K562 (cell line): Measurements from ENCODE around the gene MAD2L1BP. TPM values are rescaled to one million over a fixed set of nuclear protein-coding genes. Genes with fewer than 3 reads are reported as not detected.
A peak's percentile ranks its signal among the peaks of the same experiment; 100 is the strongest.

Experiments used
- BCOR ChIP-seq: fragments of 450-650 bp; IDR thresholded peaks from 2 replicates; pipeline ENCODE4 v1.6.1; 2016
- ETV1 ChIP-seq: fragments of 450-650 bp; conservative IDR thresholded peaks from 2 replicates; pipeline ENCODE4 v1.6.1; 2016; ENCODE audit warnings: missing genetic modification characterization, control low read depth, low read depth, missing compliant biosample characterization
- NUFIP1 ChIP-seq: fragments of 450-650 bp; IDR thresholded peaks from 2 replicates; pipeline ENCODE4 v1.6.1; 2018; ENCODE audit not compliant: partially characterized antibody
- PHF20 ChIP-seq: fragments of 450-650 bp; IDR thresholded peaks from 2 replicates; pipeline ENCODE4 v1.6.1; 2018; ENCODE audit not compliant: partially characterized antibody
- POLR2H ChIP-seq: IDR thresholded peaks from 2 replicates; pipeline ENCODE4 v1.6.1; 2016; ENCODE audit warnings: missing genetic modification characterization, low read depth, mild to moderate bottlenecking, control low read depth, missing compliant biosample characterization, moderate library complexity
- RFX1 ChIP-seq: fragments of 450-650 bp; IDR thresholded peaks from 2 replicates; pipeline ENCODE4 v1.6.1; 2016; ENCODE audit warnings: mild to moderate bottlenecking, moderate library complexity
- SMARCE1 ChIP-seq: fragments of 450-650 bp; IDR thresholded peaks from 2 replicates; pipeline ENCODE4 v1.7.1; 2016; ENCODE audit warnings: mild to moderate bottlenecking
- SP2 ChIP-seq: IDR thresholded peaks from 2 replicates; pipeline ENCODE4 v1.6.1; 2011; ENCODE audit warnings: mild to moderate bottlenecking, low read depth, low read length, moderate library complexity; ENCODE audit not compliant: poor library complexity, severe bottlenecking; ENCODE audit errors: extremely low read depth
- SPI1 ChIP-seq: IDR thresholded peaks from 2 replicates; pipeline ENCODE4 v1.6.1; 2011; ENCODE audit warnings: low read depth, low read length, control low read depth, borderline replicate concordance
- SRSF1 ChIP-seq: fragments of 200-400 bp; formaldehyde crosslinking; IDR thresholded peaks from 2 replicates; pipeline ENCODE4 v1.6.1; 2017; ENCODE audit warnings: mild to moderate bottlenecking, low read depth, low read length, moderate library complexity
- TSC22D4 ChIP-seq: fragments of 450-650 bp; IDR thresholded peaks from 2 replicates; pipeline ENCODE4 v1.6.1; 2016; ENCODE audit warnings: missing genetic modification characterization, missing biosample characterization, control low read depth
- ZNF324 ChIP-seq: fragments of 250-450 bp; sonication (Bioruptor Pico); IDR thresholded peaks from 2 replicates; pipeline ENCODE4 v1.4.0; 2020; ENCODE audit warnings: mild to moderate bottlenecking
- ZSCAN29 ChIP-seq: fragments of 450-650 bp; IDR thresholded peaks from 2 replicates; pipeline ENCODE4 v1.6.1; 2017
- ZZZ3 ChIP-seq: fragments of 450-650 bp; IDR thresholded peaks from 2 replicates; pipeline ENCODE4 v1.6.1; 2016; ENCODE audit warnings: antibody characterized with exemption, mild to moderate bottlenecking, moderate library complexity
- polyA plus RNA-seq, 8 experiments: library from polyadenylated mRNA; depleted of rRNA in 4 of 8; stranded (reverse) in 5 of 8; unstranded in 3 of 8; fragments of >200 nt; fragmentation: Nextera tagmentation in 2 of 8; fragmentation: Illumina TruSeq in 1 of 8; extraction: Ambion mirVana in 2 of 8; extraction: Trizol in 1 of 8; gene quantifications; 2 replicates each; pipeline versions ENCODE4 v1.2.1 to v1.2.3, GENCODE V29; 2011 to 2014; ENCODE audit warnings: inconsistent platforms in 1 of 8, missing spikeins in 1 of 8
- total RNA-seq, 7 experiments: library from RNA; depleted of rRNA in 6 of 7; stranded (reverse); fragments of >200 nt in 6 of 7; fragmentation: Illumina TruSeq in 2 of 7; extraction: Trizol in 2 of 7; gene quantifications; 2 replicates each; pipeline versions ENCODE4 v1.2.1 to v1.2.3, GENCODE V29; 2011 to 2021; ENCODE audit warnings: low replicate concordance in 1 of 7
- TF ChIP-seq, protein P1 (sequence below): IDR thresholded peaks from 2 replicates; pipeline ENCODE4 v1.6.1; 2011; ENCODE audit warnings: borderline replicate concordance, low read depth, mild to moderate bottlenecking, moderate library complexity, low read length; ENCODE audit not compliant: insufficient read depth, poor library complexity, severe bottlenecking
- TF ChIP-seq, protein P2 (sequence below): fragments of 450-650 bp; formaldehyde crosslinking; IDR thresholded peaks from 2 replicates; pipeline ENCODE4 v1.4.0; 2022; ENCODE audit warnings: missing genetic modification characterization
- TF ChIP-seq, protein P3 (sequence below): fragments of 250-450 bp; sonication (Bioruptor Pico); IDR thresholded peaks from 2 replicates; pipeline ENCODE4 v1.5.0; 2021
- TF ChIP-seq, protein P4 (sequence below): fragments of 450-650 bp; formaldehyde crosslinking; IDR thresholded peaks from 2 replicates; pipeline ENCODE4 v1.4.0; 2022; ENCODE audit warnings: missing genetic modification characterization
- TF ChIP-seq, protein P5 (sequence below): fragments of 450-650 bp; IDR thresholded peaks from 2 replicates; pipeline ENCODE4 v1.7.0; 2016; ENCODE audit warnings: borderline replicate concordance
- TF ChIP-seq, protein P6 (sequence below): sonication (generic); formaldehyde crosslinking; IDR thresholded peaks from 2 replicates; pipeline ENCODE4 v1.8.1; 2023; ENCODE audit warnings: mild to moderate bottlenecking, missing genetic modification reagents, moderate library complexity

The MAD2L1BP gene
- total and polyA plus RNA-seq, 9 of the 15 experiments (the other 6 are each of a cell fraction or from before 2014, with no cell fraction given): 69.7 to 321 (median 111) TPM

DNA sequence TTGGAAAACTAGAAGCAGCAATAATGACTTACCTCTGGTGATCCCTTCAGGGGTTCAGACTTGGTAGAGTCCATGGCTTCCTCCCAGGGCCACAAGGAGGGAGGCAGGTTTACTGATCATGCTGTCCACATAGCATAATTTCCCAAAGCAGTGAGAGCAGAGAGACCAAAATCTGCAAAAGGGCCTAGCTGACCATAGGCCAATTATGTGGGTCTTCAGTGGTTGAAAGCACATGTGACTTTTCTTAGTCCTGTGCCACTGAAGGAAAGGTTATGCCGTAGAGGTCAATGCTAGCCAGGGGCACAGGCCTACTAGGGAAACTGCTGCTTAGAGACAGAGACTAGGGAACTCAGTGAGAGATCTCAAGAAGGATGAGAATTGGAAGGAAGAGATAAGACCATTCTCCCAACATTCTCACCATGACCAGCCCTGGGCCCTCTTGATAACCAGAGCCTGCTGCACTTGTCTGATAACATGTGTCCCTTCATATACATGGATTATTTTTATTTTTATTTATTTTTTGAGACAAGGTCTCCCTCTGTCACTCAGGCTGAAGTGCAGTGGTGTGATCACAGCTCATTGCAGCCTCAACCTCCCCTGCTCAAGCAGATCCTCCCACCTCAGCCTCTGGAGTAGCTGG lies 4.5 kb upstream of the MAD2L1BP start (continued):
- TF ChIP-seq, protein P1, sequence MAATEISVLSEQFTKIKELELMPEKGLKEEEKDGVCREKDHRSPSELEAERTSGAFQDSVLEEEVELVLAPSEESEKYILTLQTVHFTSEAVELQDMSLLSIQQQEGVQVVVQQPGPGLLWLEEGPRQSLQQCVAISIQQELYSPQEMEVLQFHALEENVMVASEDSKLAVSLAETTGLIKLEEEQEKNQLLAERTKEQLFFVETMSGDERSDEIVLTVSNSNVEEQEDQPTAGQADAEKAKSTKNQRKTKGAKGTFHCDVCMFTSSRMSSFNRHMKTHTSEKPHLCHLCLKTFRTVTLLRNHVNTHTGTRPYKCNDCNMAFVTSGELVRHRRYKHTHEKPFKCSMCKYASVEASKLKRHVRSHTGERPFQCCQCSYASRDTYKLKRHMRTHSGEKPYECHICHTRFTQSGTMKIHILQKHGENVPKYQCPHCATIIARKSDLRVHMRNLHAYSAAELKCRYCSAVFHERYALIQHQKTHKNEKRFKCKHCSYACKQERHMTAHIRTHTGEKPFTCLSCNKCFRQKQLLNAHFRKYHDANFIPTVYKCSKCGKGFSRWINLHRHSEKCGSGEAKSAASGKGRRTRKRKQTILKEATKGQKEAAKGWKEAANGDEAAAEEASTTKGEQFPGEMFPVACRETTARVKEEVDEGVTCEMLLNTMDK: no peak
- no peak for TF ChIP-seq TSC22D4 (tag)
- TF ChIP-seq ZNF324 (CRISPR knock-in tag): 0 out of 2 replicates have a peak, but pooled peaks have one; percentile 18
- peak; percentile 68; the same call in 1 of the 2 replicates for TF ChIP-seq SPI1
- no peak for TF ChIP-seq POLR2H (tag)
- TF ChIP-seq ZZZ3: no peak
- TF ChIP-seq BCOR: peak; percentile 71; the same call in 1 of the 2 replicates
- TF ChIP-seq, protein P2, sequence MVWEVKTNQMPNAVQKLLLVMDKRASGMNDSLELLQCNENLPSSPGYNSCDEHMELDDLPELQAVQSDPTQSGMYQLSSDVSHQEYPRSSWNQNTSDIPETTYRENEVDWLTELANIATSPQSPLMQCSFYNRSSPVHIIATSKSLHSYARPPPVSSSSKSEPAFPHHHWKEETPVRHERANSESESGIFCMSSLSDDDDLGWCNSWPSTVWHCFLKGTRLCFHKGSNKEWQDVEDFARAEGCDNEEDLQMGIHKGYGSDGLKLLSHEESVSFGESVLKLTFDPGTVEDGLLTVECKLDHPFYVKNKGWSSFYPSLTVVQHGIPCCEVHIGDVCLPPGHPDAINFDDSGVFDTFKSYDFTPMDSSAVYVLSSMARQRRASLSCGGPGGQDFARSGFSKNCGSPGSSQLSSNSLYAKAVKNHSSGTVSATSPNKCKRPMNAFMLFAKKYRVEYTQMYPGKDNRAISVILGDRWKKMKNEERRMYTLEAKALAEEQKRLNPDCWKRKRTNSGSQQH (CRISPR knock-in tag): 0 out of 2 replicates have a peak, but pooled peaks have one; percentile 59
- no peak for TF ChIP-seq PHF20
- TF ChIP-seq ETV1: peak; percentile 64
- no peak for TF ChIP-seq SP2
- TF ChIP-seq, protein P3, sequence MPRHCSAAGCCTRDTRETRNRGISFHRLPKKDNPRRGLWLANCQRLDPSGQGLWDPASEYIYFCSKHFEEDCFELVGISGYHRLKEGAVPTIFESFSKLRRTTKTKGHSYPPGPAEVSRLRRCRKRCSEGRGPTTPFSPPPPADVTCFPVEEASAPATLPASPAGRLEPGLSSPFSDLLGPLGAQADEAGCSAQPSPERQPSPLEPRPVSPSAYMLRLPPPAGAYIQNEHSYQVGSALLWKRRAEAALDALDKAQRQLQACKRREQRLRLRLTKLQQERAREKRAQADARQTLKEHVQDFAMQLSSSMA (CRISPR knock-in tag): no peak
- TF ChIP-seq SMARCE1: peak; percentile 99
- TF ChIP-seq, protein P4, sequence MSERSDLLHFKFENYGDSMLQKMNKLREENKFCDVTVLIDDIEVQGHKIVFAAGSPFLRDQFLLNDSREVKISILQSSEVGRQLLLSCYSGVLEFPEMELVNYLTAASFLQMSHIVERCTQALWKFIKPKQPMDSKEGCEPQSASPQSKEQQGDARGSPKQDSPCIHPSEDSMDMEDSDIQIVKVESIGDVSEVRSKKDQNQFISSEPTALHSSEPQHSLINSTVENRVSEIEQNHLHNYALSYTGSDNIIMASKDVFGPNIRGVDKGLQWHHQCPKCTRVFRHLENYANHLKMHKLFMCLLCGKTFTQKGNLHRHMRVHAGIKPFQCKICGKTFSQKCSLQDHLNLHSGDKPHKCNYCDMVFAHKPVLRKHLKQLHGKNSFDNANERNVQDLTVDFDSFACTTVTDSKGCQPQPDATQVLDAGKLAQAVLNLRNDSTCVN (CRISPR knock-in tag): no peak; the same call in 1 of the 2 replicates
- no peak for TF ChIP-seq SRSF1
- TF ChIP-seq, protein P5, sequence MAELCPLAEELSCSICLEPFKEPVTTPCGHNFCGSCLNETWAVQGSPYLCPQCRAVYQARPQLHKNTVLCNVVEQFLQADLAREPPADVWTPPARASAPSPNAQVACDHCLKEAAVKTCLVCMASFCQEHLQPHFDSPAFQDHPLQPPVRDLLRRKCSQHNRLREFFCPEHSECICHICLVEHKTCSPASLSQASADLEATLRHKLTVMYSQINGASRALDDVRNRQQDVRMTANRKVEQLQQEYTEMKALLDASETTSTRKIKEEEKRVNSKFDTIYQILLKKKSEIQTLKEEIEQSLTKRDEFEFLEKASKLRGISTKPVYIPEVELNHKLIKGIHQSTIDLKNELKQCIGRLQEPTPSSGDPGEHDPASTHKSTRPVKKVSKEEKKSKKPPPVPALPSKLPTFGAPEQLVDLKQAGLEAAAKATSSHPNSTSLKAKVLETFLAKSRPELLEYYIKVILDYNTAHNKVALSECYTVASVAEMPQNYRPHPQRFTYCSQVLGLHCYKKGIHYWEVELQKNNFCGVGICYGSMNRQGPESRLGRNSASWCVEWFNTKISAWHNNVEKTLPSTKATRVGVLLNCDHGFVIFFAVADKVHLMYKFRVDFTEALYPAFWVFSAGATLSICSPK: no peak
- no peak for TF ChIP-seq NUFIP1
- no peak for TF ChIP-seq RFX1
- 0 out of 2 replicates have a peak, but pooled peaks have one; percentile 23 for TF ChIP-seq ZSCAN29
- TF ChIP-seq, protein P6, sequence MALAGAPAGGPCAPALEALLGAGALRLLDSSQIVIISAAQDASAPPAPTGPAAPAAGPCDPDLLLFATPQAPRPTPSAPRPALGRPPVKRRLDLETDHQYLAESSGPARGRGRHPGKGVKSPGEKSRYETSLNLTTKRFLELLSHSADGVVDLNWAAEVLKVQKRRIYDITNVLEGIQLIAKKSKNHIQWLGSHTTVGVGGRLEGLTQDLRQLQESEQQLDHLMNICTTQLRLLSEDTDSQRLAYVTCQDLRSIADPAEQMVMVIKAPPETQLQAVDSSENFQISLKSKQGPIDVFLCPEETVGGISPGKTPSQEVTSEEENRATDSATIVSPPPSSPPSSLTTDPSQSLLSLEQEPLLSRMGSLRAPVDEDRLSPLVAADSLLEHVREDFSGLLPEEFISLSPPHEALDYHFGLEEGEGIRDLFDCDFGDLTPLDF: no peak
